Lung (tissue), 16 donors: Measurements from ENCODE around the gene ZMYM5. TPM values are rescaled to one million over a fixed set of nuclear protein-coding genes. Genes with fewer than 3 reads are reported as not detected.
"Not testable (repeated sequence)": the region's sequence is repeated elsewhere in the genome, so short reads cannot be mapped to it uniquely, and the experiment has no call there.

Experiments used
- ATAC-seq: fragments of 200-7000 bp; cut with Tn5 transposase; one replicate; pipeline ENCODE4 v1.9.1; 2020; ENCODE audit warnings: moderate number of reproducible peaks; ENCODE audit not compliant: insufficient read depth, low FRiP score
- DNase-seq, 3 donors: peaks; one replicate each; pipeline ENCODE4 v3.0.0-alpha.2; 2013 to 2017
- H3K27ac ChIP-seq, 2 donors: one replicate each; pipeline ENCODE4 v1.5.1; 2013; ENCODE audit warnings: mild to moderate bottlenecking in 2 of 2, moderate library complexity in 2 of 2, control low read depth in 1 of 2, inconsistent platforms in 1 of 2, low read depth in 1 of 2, low read length in 1 of 2
- H3K27me3 ChIP-seq, 3 donors: one replicate each; pipeline ENCODE4 v1.5.1; 2013; ENCODE audit warnings: low read length in 2 of 3; ENCODE audit not compliant: control insufficient read depth in 3 of 3, insufficient read depth in 3 of 3
- H3K36me3 ChIP-seq, 4 donors: one replicate each; pipeline ENCODE4 v1.5.1; 2013; ENCODE audit warnings: low read length in 4 of 4, mild to moderate bottlenecking in 1 of 4, moderate library complexity in 1 of 4; ENCODE audit not compliant: control insufficient read depth in 4 of 4, insufficient read depth in 4 of 4
- H3K4me1 ChIP-seq, 5 donors: one replicate each; pipeline ENCODE4 v1.5.1; 2013; ENCODE audit warnings: low read length in 5 of 5, mild to moderate bottlenecking in 2 of 5, moderate library complexity in 1 of 5; ENCODE audit not compliant: control insufficient read depth in 5 of 5, insufficient read depth in 5 of 5
- H3K4me3 ChIP-seq: one replicate; pipeline ENCODE4 v1.5.1; 2013; ENCODE audit warnings: mild to moderate bottlenecking, control low read depth, moderate library complexity
- H3K9ac ChIP-seq, 2 donors: one replicate each; pipeline ENCODE4 v1.5.1; 2013; ENCODE audit warnings: low read length in 2 of 2, control low read depth in 1 of 2; ENCODE audit not compliant: insufficient read depth in 1 of 2
- H3K9me3 ChIP-seq, 4 donors: one replicate each; pipeline ENCODE4 v1.5.1; 2013; ENCODE audit warnings: low read length in 3 of 4, mild to moderate bottlenecking in 1 of 4, moderate library complexity in 1 of 4; ENCODE audit not compliant: control insufficient read depth in 4 of 4, insufficient read depth in 3 of 4
- CTCF ChIP-seq: IDR thresholded peaks from 2 replicates; pipeline ENCODE4 v1.5.1; 2012; ENCODE audit warnings: mild to moderate bottlenecking; ENCODE audit errors: control extremely low read depth, extremely low read depth
- WGBS, 2 donors: extraction: QIAGEN DNeasy Blood & Tissue Kit; methylation state at CpG; one replicate each; pipeline ENCODE4 v1.1.7; 2013; 5-methylcytosine and 5-hydroxymethylcytosine counted together
- long read RNA-seq, 5 donors: transcript quantifications; one replicate each; lab custom pipeline, GENCODE V29; 2026
- polyA plus RNA-seq, 2 donors: library from polyadenylated mRNA; stranded (reverse); fragments of 200-250 nt; gene quantifications; one replicate each; pipeline ENCODE4 v1.2.1, GENCODE V29; 2013
- total RNA-seq, 2 donors: library from RNA; depleted of rRNA in 1 of 2; stranded (reverse); fragments of >200 nt in 1 of 2; gene quantifications; one replicate each; pipeline ENCODE4 v1.2.1, GENCODE V29; 2014 to 2021
- donor health status: control.
- donor health status: control.
- donor health status: Bipolar disorder and iron deficiency.
- donor health status: healthy.
- donor health status: DM: yes; HTN: yes; CAD: no.

The ZMYM5 gene
- total RNA-seq (10 to 100 TPM; 10.5 to 32.8 TPM), polyA plus RNA-seq (1 to 10 TPM; 5.6 to 6.8 TPM)
- long read RNA-seq, donor 1, partial matches to known transcripts: 6 of 7 reads
- long read RNA-seq, donor 1, other reads (novel, unspliced or antisense): 0 of 7 reads
- long read RNA-seq, donor 2: 0 reads
- long read RNA-seq, donor 3, partial matches to known transcripts: 7 of 9 reads
- long read RNA-seq, donor 3, other reads (novel, unspliced or antisense): 0 of 9 reads
- long read RNA-seq, donor 4, partial matches to known transcripts: 27 of 27 reads
- long read RNA-seq, donor 4, other reads (novel, unspliced or antisense): 0 of 27 reads
- long read RNA-seq, donor 5, partial matches to known transcripts: 64 of 67 reads
- long read RNA-seq, donor 5, other reads (novel, unspliced or antisense): 0 of 67 reads

GRCh38 chr13:19863323-19864023, at the start of gene ZMYM5:
ZMYM5 (minus strand) TSS chr13:19863649; CDS start chr13:19852180, 11,469 bp downstream.
- DNase-seq: peak; percentile 99 to 100 (median 100)

GRCh38 chr13:19910336-19911072, 47.1 kb upstream of the ZMYM5 start:
- 74 to 84% methylated on average over 9 of the region's 9 CpGs for WGBS, 2 donors
- ATAC-seq (peak; percentile 11), DNase-seq (no peak)
- Histone ChIP-seq H3K9me3 (no peaks in the 10 kb centered on the region), H3K27ac (no peak overlapping the region), H3K4me1 (no peaks in the 10 kb centered on the region), H3K9ac (no peak overlapping the region), H3K4me3 (no peak overlapping the region), H3K36me3 (no peaks in the 10 kb centered on the region), H3K27me3 (no peaks in the 10 kb centered on the region)
- TF ChIP-seq CTCF: no peak

More at GRCh38 chr13:19863323-19864023, at the start of gene ZMYM5:
- Histone ChIP-seq H3K9ac (peak within 1 kb of the TSS; percentile 92 to 94), H3K9me3 (no peaks in the 10 kb centered on the region), H3K27ac (peak within 1 kb of the TSS; percentile 99), H3K27me3 (no peaks in the 10 kb centered on the region), H3K4me1 (peaks cover 0 to 20% (median 9%) of the 10 kb centered on the region in 5 donors), H3K36me3 (peaks cover 0 to 4% (median 1%) of the 10 kb centered on the region in 4 donors), H3K4me3 (peak within 1 kb of the TSS; percentile 79)
- ATAC-seq: peak; percentile 95
- 0 to 1% methylated on average over 58 to 79 of the region's 79 CpGs for WGBS, 2 donors
- TF ChIP-seq CTCF: no peak

GRCh38 chr13:19908350-19908986, 45.0 kb upstream of the ZMYM5 start:
- Histone ChIP-seq H3K27me3 (no peaks in the 10 kb centered on the region), H3K4me3 (no peak overlapping the region), H3K9ac (no peak overlapping the region), H3K4me1 (no peaks in the 10 kb centered on the region), H3K9me3 (no peaks in the 10 kb centered on the region), H3K27ac (no peak overlapping the region), H3K36me3 (no peaks in the 10 kb centered on the region)
- WGBS, 2 donors: 71 to 97% methylated on average over 1 of the region's 1 CpG
- TF ChIP-seq CTCF: no peak
- ATAC-seq: no peak
- DNase-seq: no peak

GRCh38 chr13:19905487-19906195, 42.2 kb upstream of the ZMYM5 start:
- not testable (repeated sequence) for ATAC-seq, H3K36me3 ChIP-seq, H3K4me1 ChIP-seq, H3K4me3 ChIP-seq, H3K27ac ChIP-seq, H3K9me3 ChIP-seq, DNase-seq, H3K27me3 ChIP-seq, H3K9ac ChIP-seq
- WGBS, 2 donors: 85 to 86% methylated on average over 9 of the region's 9 CpGs
